GM21447 (cell line): Measurements from ENCODE around the gene CENPL.
"Not testable (repeated sequence)": the region's sequence is repeated elsewhere in the genome, so short reads cannot be mapped to it uniquely, and the experiment has no call there.

Experiments used
- ATAC-seq: cut with Tn5 transposase; IDR thresholded peaks from one replicate; pipeline ENCODE4 v1.9.1; 2021; ENCODE audit not compliant: unreplicated experiment

The CENPL gene

GRCh38 chr1:173764331-173764730 lies 60.4 kb downstream of the CENPL start:
- ATAC-seq, result not testable (repeated sequence)

GRCh38 chr1:173758980-173759379 lies 65.7 kb downstream of the CENPL start:
- no peak for ATAC-seq

DNA sequence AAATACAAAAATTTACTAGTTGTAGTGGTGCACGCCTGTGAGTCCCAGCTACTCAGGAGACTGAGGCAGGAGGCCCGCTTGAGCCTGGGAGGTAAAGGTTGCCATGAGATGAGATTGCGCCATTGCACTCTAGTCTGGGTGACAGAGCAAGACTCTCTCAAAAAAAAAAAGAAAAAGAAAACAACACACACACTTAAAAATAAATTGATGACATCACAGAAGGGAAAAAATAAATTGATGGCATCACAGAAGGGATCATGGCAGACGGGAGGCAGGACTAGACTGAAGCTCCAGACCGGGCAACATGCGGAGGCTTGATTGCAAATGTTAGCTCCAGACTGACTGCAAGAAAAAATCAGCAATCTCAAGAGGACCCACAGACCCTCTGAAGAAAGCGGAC lies 66.6 kb downstream of the CENPL start:
- no peak for ATAC-seq

DNA sequence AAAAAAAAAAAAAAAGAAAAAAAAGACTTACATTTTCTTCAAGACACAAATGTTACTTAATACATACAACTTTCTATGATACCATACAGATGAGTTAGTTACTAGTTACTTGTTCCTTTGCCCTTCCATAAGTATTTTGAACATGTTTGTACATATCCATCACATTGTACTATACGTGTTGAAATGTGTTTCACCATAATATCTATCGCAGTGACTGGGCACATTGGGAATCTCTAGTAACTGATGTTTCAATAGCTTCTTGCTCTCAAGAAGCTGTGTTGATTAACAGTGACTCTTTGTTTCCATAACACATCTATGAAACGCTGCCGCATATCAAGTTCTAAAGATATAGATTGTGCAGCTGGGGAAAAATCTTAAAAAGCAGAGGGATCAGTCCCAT lies 67.0 kb downstream of the CENPL start:
- ATAC-seq, result no peak

GRCh38 chr1:173753830-173754229 lies 70.9 kb downstream of the CENPL start:
- ATAC-seq, result no peak
